HG03039 (cell line): ENCODE measurements around the gene CDK15.

Source experiments
- ATAC-seq: cut with Tn5 transposase; IDR thresholded peaks from one replicate; pipeline ENCODE4 v1.9.1; 2021; ENCODE audit warnings: mild to moderate bottlenecking, moderate library complexity; ENCODE audit not compliant: unreplicated experiment

Gene CDK15

GRCh38 chr2:201932511-201932910 lies 126.2 kb downstream of the CDK15 start:
- no peak for ATAC-seq

GRCh38 chr2:201933792-201934237 lies 127.5 kb downstream of the CDK15 start:
- no peak for ATAC-seq

GRCh38 chr2:201936817-201937216 lies 130.5 kb downstream of the CDK15 start:
- ATAC-seq: no peak

GRCh38 chr2:201937343-201937742 lies 131.0 kb downstream of the CDK15 start:
- ATAC-seq: no peak

GRCh38 chr2:201938156-201938775 lies 131.9 kb downstream of the CDK15 start:
- no peak for ATAC-seq

- ATAC-seq: no peak
Measured at GRCh38 chr2:201938781-201939180, 132.4 kb downstream of the CDK15 start.

GRCh38 chr2:201939453-201939941 lies 133.2 kb downstream of the CDK15 start:
- ATAC-seq: no peak

- ATAC-seq: no peak
Measured at GRCh38 chr2:201942531-201942930, 136.2 kb downstream of the CDK15 start.
